ENCODE data around the gene TBX1.

Gene TBX1

DNA sequence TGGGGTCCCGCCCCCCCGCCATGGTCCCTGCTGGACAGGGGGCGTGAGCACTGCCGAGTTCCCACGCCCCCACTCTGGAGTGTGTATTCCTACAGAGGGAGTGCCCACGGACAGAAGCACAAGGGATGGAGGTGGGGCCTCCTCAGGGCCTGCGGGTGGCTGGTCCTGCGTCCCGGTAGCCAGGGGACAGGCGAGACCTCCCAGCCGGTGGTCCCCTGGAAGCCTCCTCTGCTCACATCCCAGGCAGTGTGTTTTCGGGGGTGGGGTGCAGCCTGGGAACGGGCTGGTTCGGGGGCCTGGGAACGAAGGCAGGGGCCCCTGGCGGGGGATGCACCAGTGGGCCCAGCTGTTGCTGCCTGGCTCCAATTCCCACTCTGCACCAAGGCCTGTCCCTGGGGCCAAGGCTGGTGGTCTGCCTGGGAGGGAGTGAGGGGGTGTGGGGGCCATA, 21.1 kb upstream of the TBX1 start:
- no peak for DNase-seq

DNA sequence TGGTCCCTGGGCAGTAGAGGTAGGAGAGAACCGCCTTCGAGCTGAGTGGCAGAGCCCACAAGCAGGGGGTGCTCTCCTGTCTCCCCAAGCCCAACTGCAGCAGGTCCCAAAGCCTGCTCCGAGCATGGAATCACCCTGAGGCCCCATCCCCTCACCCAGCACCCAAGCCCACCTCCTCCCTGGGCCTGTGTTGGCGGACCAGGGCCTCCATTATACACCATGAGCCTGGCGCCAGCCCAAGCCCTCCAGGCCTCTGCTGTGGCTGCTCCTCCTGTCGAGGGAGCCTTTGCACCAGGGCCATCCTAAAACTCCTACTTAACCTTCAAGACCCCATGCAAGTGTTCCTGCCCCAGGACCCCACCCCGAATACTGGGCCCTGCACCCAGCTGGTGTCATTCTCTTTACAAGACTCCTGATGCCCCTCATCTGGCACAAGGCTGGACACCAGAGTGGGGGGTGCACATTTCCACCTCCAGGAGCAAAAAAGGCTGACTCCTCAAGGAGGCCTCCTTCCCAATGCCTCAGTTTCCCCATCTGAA, 20.6 kb upstream of the TBX1 start:
- DNase-seq: no peak

DNA sequence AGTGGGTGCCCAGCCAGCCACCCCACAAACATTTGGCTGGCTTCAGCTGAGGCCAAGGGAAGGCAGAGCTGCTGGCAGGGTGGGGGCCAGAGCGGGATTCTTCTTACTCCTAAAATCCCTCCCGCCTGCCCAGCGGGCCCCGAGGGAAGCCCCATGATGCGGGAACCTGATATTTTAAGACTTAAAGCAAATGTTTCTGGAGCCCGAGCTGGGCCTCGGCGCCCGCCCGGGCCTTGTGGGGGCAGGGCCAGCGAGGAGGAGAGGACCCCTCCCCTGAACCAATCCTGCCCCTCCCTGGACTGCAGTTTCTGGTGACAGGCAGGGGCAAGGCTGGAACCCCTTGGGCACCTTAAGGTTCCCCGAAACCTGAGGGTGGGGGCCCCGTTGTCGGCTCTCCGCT, 20.0 kb upstream of the TBX1 start:
- DNase-seq: no peak

DNA sequence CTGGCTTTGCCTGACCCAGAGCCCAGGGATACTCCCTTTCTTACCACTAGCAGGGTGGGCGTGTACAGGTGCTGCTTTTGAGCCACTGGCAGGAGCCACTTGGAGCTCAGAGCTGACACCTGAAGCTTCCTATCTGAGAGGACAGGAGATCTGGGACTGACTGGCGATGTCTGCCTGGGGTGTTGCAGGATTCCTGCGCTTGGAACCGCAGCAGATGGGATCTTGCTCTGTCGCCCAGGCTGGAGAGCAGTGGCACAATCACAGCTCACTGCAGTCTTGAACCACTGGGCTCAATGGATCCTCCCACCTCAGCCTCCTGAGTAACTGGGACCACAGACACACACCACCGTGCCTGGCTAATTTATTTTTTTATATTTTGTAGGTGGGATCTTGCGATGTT, 19.5 kb upstream of the TBX1 start:
- no peak for DNase-seq

DNA sequence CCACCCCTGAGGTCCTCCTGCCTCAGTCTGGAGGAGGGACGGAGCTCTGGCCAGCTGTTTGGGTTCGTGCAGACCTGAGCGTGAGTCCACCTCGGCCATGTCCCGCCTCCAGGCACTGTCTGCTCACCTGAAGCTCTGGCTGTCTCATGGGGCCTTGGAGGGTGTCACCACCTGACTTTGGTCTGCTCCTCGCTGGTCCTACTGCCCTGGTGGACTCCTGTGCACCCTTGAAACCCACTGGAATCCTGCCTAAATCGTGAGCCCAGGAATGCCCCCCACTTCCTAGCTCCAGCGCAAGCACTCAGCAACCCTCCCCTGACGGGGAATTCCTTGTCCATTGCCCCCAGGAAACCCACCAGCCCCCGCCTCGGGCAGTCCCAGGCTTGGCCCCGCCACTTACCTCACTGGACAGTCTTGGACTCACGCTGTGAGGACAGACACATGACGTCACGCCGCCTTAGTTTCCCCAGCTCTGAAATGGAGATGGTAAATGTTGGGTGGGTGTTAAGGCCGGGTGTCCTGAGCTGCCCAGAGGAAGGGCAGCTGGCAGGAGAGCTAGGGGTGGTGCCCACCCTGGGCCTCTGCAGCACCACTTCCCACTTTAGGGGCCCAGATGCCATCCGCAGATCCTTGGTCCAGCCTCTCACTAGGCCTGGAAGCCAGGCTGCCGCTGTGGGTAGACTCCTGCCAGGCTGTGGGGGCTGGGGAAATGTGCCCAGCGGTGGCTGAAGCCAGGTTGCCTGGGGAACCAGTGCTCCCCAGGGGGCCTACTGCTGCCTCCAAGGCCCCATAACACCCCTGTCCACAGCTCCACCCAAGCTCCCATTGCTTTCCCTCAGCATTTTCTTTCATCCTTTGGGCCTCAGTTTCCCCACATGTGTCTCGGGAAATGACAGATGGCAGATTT, 18.2 kb upstream of the TBX1 start:
- no peak for DNase-seq

DNA sequence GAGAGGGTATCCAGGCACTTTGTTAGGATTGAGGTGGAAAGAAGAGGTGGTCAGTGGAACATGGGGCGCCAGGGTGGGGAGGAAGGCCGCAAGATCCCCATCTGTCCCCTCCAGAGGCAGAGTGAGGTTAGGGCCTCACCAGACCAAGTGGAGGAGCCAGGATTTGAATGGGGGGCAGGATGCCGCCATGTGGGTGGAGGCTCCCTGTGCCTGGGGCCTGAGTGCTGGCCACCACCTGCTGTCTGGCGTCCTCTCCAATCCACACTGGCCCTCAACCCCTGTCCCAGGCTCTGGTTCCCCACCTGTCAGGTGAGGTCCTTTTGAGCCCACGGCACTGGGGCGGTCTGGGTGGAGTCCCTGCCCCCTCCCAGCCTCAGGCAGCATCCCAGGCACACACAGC, 17.5 kb upstream of the TBX1 start:
- no peak for DNase-seq

DNA sequence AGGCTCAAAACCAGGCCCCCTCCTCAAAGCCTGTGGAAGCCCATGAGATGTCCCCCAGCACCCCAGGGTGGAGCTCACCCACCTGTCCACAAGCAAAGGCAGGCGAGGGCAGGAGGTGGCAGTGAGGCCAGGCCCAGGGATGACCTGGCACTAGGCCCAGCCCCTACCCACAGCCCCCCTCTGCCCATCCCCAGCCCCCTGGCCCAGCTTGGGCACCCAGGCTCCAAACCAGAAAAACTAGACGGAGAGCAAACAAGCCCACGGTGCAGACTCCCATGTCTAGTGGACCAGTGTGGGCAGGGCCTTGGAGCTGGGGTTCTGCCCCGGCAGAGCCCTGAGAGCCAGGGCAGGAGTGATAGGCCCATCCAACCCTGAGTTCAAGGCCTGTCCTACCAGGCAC, 16.9 kb upstream of the TBX1 start:
- no peak for DNase-seq

DNA sequence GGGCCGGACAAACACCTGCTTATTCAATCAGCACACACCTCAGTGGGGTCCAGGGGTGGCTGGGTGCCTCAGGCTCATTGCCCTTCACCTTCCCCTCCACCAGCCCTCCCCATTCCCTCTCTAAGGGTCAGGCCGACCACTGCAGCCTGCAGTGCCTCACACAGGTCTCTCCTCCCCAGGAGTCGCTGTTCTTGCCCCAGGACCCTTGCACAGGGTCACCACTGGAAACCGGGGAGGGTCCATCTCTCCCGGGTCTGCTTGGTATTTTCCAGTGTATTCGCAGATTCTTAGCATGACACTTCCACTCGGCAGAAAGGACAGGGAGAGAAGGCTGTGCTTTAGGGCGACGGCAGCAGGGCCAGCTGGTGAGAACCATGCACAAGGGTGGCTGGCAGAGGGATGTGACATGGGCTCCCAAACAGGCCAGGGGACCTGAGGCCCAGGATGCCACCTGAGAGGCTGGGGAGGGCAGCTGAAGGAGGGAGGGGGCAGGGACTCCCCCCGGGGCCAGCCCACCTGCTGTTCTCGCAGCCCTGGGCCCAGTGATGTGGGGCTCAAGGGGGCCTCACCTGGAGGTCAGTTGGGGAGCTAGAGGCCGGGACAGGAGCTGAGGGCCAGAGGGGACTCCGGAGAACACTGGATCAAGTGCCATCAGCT, 16.1 kb upstream of the TBX1 start:
- DNase-seq: no peak

DNA sequence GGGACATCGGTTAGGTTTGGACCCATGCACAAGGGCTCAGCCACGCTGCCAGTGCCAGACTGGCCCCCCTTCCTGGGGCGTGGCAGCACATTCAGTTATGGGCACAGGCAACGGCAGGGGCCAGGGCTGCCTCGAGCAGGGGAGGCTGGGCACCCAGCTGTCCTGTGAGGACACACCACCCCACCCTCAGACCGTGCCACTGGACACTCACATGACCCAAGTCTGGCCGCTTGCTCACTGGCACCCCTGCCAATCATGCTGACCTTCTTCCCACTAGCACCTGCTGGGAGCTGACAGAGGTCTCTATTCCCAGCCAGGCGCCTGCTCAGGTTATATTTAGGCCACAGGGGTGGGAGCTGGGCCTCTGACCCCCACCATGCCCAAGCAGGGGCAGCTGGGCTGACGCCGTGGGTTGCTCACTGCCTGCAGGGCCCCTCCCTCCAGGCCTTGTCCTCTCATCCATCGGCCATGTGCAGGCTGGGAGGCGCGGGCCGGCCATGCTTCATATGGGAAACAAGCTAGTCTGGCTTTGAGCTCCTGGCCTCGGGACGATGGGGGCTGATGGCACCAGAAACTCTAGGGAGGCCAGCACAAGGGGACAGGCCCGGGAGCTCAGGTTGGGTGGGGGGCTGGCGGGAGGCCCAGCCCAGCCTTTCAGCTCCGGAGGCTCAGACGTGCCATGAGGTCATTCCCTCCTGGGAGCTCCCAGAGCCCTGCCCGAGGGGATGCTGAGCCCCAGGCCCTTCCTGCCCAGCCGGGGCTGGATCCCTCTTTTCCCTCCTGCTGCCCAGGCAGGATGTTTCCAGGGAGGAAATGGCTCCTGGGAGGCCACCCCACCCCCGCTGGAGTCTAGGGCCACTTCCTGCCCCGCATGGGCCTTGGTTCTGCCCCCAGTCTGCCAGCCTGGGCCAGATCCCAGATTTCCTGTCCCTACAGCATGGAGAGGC, 15.2 kb upstream of the TBX1 start:
- no peak for DNase-seq

DNA sequence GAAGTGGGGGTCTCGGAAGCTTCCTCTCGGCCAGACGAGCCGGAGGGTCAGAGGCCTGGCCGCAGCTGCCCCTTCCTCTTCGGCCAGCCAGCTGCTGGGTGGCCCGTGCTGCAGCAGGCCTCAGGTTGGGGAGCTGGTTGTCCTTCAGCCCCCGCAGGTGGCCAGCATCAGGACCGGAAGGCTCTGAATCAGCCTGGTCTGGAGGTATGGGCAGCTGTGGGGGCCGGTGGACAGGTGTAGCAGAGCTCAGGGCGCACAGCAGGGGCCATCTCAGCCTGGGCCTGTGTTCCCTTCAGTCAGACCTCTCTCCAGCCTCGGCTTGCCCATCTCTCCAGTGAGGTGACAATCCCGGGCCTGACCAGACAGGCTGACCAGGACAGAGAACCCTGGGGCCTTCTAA, 13.9 kb upstream of the TBX1 start:
- no peak for DNase-seq

DNA sequence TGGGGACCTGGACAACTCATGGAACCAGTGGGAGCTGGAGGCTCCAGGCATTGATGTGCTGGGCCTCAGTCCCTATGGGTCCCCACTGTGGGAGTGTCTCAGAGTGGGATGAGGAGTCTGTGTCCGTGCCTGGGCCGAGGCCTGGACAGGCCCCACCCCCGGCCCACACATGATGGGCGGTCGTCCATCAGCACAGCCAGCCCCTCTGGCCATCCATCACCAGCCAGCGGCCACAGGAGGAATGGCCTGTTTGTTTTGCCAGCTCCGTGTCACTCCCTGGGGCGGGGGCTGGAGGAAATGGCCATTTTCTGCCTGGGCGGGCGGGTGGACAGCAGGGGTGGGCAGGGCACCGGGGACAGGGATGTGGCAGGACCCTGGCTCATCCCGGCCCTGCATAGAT, 13.0 kb upstream of the TBX1 start:
- no peak for DNase-seq

DNA sequence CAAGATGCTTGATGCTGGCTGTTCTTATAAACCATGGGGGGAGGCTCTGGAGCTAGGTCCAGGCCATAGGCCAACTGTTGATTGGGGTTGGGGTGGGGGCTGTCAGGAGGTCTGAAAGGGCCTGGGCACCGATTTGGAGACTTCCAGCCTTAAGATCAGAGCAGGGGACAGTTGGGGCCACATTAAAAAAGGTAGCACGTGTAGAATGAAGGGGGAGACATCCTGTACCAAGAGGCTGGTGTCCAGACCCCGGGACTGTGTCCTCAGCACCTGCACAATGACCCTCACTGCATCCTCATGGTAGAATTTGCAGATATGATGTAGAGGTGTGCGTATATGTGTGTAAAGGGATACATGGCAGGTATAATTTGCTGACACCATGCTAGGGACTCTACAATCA, 12.4 kb upstream of the TBX1 start:
- no peak for DNase-seq

DNA sequence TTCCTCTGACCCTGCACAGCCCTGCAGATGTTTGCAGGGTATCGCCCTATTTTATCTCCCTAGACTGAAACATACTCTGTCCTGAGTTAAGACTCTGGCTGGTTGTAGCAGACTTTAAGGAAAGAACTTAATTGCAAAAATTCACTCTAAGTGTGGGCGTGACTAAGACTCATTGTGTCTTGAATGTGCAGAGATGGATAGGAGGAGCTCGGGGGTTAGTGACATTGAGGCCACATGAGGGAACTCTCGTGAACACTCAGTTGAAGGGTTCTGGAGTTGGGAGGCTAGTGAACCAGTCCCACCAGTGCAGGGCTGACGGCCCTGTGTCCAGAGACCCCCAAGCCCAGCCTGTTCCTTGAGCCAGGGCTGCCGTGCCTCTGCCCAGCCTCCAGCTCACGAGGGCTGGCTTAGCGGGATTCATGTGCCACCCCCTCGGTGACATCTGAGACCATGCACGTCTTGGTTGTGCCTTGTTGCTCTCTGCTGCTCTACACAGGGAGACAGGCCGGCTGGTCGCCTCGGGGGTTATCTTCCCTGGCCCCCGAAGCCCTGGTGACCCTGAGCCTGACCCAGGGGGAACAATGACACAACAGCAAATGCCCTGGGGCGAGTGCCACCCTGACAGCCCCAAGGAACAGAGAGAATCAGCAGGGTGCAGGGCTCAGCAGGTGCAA, 11.4 kb upstream of the TBX1 start:
- DNase-seq: no peak

DNA sequence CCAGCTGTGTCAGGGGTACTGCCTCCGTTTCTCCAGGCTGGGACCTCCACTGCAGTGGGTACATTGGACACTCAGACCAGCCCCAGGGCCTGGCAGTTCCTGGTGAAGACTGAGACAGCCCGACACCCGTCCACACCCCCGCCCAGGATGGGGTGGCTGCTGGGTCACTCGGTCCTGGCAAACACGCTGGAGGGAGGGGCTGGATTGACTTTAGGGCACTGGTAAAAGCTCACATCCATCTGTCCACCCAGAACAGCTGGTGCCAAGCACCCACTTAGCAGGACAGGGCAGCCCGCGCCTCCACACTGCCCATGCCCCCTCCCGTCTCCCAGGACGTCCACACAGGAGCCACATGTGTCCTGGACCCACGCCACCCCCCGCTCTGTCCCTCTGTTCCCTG, 10.7 kb upstream of the TBX1 start:
- DNase-seq: no peak

DNA sequence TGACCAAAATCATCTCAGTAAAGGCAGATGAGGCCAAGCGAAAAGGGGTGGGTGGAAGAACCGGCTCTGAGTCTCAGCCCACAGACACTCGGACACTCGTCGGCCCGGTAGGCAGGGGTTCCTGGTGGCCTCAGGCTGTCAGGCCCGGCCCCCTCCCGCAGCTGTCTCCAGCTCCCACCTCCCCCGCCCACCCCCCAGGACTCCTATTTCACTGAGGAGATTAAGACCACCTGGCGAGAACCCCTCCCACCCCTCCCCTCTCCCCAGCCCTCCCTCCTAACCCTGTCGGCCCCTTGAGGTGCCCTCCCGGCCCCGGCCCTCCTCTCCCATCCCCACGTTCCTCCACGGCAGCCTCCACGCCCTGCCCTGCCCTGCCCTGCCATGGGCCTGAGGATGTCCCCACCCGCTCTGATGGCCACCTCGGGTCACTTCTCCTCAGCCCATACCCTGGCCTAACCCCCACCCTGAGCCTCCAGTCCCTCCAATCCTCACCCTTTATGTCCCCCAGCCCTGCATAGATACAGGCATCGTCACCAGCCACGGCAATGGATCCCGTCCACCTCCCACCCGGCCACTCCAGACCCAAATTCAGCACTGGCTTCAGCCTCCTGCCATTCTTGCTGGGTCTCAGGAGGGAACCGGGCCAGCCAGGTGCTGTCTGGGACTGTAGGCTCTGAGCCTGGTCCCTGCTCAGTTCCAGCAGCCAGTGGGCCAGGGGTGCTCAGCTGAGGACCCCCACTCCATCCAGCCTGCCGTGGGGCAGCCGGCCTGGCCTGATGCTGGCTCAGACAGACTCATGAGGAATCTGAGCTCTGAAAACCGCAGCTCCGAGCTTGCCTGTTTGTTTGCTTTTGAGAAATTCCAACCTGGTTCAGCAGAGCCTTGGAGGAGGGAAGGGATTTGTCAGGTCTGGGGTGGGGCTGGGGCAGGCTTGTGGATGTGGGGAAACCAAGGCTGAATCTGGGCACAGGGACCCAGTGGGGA, 9.8 kb upstream of the TBX1 start:
- no peak for DNase-seq

DNA sequence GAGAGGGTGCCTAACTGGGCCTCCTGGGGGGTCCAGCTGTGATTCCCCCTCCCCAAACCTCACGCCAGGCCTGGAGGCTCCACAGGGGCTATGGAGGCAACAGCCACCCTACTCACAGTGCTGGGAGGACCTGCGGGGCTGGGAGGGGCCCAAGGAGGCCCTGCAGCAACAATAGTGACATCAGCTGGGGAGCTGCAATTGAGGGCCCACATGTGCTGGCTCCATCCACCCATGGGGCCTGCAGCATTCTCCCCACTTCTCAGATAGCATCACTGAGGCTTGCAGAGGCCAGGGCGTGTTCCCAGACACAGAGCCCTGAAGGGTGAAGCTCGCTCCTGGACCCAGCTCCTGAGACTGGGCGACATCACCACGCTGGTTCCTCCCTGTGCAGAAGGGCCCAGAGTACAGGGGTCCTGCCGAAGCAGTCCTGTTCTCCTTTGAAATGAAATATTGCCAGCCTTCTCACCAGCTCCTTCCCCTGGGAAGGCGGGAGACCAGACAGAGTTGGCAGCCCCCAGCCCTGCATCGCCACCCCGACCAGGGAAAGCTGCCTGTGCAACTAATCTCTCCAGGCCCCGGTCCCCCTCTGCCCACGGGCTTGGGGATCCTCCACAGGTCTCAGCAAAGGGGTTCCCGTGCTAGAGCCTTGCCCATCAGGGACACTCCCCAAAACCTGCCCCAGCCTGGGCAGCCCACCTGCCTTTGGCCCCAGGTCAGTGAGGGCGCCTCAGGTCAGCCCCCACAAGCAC, 8.9 kb upstream of the TBX1 start:
- no peak for DNase-seq

DNA sequence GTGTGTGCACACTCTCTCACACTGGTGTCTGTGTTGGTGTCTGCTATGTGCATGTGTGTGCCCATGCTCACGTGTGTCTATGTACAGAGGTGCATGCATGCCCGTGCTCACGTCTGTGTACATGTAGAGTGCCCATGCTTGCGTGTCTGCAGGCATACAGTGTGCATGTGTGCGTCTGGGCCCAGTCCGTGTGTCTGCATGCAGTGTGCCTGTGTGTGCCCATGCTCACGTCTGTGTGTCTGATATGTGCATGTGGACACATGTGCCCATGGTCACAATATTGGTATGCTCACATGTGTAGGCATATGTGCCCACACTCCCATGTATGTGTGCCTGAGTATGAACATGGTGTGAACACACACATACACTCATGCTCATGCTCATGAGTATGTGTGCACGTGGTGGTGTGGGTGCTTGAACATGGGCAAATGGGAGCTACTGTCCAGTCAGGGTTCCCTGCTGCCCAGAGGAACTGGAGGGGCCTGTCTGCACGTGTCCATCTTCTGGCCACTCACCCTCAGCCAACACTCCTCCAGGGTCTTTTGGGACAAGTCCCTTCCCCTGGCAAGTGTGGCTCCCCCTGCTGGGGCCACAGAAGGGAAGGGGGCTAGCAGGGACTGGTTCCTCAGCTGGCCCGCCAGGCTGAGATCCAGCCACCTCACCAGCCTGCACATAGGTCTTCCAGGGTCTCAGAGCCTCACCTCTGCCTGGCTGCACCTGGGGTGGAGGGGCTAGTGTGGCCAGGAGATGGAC, 7.3 kb upstream of the TBX1 start:
- no peak for DNase-seq

DNA sequence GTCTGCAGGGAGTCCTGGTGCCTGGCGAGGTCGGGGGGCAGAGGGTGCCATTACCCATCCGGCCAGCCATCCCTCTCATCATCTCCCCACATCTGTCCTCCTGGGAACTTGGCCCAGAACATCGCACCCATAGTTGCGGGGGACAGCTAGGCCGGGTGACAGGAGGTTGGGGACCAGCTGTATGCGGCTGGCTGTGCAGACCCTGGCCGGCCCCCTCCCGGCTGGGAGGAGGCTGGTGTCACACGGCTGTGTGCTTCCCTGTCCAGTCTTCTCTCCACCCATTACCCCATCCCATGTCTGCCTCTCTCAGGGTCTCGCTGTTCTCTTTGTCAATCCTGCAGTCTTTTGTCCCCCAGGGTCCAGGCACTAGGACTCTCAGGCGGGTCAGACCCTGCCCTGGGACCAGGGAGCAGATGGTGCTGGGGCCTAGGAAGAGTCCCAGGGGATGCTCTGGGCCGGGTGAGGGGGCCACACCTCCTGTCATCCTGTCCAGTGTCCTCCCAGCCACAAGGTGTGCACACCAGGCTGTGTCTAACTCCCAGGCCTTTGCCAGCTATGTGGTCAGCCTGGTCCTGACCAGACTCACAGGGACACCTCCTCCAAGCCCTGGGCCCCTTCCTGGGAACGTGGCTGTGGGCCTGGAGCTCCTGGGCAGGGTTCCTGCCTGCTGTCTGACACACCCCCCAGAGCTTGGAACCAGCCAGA, 6.4 kb upstream of the TBX1 start:
- no peak for DNase-seq

DNA sequence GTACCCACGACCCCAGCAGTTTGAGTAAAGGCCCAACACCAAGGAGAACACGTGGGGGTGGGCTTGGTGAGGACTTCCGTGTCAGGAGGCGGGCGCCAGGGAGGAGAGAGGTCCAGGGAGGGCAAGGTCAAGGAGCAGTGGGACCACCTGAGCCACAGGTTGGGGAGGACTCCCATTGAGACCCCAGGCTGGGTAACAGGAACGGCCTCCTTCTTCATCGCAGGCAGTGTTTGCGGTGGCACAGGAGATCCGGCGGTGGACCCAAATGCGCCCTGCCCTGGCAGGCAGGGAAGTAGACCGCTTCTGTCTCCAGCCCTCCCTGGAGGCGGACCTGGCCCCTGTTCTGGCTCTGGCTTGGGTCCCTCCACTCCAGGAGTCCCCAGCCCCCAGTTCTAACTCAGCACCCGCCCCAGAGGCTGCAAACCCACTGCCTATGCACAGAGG, 5.9 kb upstream of the TBX1 start:
- no peak for DNase-seq

All from NCI-H2029 treated with DMSO at 0.1 percent for 48 hours (cell line).